GM21737 (cell line): ENCODE data around the gene CDK15.
"Not testable (repeated sequence)": the region's sequence is repeated elsewhere in the genome, so short reads cannot be mapped to it uniquely, and the experiment has no call there.

Experiments
- ATAC-seq: cut with Tn5 transposase; IDR thresholded peaks from one replicate; pipeline ENCODE4 v1.9.1; 2021; ENCODE audit warnings: mild to moderate bottlenecking, moderate library complexity; ENCODE audit not compliant: unreplicated experiment

CDK15 gene

DNA sequence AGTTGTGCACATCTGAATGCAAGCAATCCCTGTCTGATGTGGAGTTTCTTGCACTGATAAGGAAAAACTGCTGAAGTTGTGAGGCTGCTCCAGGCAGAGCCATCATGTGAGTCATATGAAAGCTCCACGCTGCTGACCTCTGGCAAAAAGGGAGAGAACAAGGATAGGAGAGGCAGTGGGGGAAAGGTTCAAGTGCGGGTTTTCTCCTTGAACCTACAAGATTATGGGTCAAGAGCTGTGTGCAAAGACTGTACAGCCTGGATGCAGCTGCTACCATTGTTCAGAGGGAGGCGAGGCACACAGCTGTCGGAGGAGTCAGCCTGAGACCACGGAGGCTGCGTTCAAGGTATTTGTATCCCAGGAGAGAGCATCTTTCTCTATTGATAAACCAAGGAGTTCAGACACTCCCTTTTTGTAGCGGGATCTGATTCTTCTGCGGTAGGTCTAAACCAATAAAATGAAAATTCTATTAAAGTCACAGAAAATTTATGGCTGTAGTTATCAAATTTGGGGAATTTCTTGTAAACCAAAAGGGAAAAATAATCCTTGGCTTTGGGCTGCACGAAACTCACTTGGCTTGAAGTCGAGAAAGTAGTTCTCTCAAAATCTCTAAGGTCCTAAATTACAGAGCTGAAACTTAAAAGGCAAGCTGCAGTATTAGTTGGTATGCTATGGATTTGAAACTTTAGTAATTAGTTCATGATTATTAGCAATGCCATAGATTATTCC lies at the start of gene CDK15:
Gene CDK15 (plus strand): TSS at position 96 of the 729 bp plus-strand sequence. CDS start 128 bp downstream, at position 224.
- no peak for ATAC-seq

DNA sequence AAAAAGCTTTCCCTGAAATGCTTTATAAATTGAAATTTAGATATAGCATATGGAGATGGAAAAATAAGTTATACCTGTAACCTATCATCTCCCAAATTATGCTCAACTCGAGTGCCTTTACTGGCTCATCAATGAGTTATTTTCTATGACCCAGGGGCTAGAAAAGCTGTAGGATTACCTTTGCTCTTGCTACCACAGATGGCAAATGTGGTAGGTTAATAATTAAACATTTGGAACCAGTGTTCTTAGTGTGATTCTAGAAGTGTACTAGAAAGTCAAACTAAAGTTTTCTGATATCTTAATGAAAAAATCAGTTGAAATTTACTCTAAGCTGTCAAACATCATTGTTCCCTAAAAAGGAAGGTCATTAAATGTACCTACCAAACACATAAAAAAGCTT lies 48.1 kb upstream of the CDK15 start:
- ATAC-seq = no peak

DNA sequence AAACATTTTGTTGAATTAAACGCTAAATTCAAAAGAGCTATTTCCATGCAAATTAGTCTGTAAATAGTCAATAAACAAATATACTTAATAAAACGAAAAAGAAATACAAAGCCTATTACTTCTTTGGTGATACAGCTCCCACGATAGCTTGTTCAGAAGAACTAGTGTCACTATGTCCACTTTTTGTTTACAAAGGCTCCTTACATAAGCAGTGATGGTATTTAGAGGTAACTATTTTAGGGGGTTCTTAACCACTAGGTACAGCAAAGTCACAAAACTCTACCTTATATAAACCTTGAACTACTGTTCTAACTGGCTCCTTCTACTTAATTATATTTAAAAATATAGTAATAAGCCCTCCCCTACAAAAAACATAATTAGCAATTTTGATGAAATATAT lies 47.5 kb upstream of the CDK15 start:
- no peak for ATAC-seq

- no peak for ATAC-seq
Measured at GRCh38 chr2:201759567-201759966, 46.8 kb upstream of the CDK15 start.

- no peak for ATAC-seq
Measured at GRCh38 chr2:201761101-201761500, 45.2 kb upstream of the CDK15 start.

DNA sequence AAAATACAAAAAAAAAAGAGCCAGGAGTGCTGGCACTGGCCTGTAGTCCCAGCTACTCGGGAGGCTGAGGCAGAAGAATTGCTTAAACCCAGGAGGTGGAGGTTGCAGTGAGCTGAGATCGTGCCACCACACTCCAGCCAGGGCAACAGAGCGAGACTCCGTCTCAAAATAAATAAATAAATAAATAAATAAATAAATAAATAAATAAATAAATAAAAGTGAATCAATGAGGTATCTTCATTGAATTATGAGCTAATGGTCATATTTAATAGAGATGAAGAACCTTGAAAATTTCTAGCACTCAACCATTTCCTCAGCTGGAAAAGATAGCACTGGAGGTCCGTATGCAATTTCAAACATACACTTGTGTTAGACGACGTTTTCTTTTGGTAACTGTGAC lies 41.9 kb upstream of the CDK15 start:
- not testable (repeated sequence) for ATAC-seq

DNA sequence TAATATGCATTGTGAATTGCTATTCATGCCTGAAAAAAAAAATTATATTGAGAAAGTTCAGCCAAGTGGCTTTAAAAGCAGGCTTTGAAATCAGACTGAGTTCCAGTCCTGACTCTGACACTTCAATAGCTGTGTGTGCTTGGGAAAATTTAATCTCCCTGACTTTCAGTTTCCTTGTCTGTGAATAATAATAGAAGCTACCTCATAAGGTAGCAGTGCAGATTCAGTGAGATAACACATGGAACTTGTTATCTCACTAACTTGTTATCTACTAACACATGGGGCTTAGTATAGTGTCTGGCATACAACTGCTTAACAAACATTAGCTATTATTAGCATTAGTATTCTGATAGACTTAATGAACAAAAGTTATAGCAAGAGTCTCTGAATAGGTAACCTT lies 40.5 kb upstream of the CDK15 start:
- ATAC-seq = no peak

GRCh38 chr2:201768918-201769317 lies 37.4 kb upstream of the CDK15 start:
- no peak for ATAC-seq

- ATAC-seq = no peak
Measured at GRCh38 chr2:201769666-201770373, 36.5 kb upstream of the CDK15 start.

DNA sequence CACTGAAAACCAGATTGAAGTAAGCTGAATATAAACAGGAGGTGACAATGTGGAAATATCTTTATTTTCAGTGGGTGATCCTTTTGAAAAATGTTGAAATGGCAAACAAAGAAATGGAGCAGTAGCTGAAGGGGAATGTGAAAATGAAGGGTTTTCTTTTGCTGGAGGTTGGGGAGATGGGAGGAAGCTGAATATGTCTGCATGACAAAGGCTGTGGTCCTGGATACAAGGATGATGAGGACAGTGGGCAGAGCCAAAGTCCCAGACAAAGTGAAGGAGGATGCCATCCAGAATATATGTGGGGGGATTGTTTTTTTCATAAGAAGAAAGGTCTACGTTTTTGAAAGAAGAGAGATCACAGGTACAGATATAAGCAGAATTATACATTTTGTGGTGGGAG lies 32.3 kb upstream of the CDK15 start:
- no peak for ATAC-seq

DNA sequence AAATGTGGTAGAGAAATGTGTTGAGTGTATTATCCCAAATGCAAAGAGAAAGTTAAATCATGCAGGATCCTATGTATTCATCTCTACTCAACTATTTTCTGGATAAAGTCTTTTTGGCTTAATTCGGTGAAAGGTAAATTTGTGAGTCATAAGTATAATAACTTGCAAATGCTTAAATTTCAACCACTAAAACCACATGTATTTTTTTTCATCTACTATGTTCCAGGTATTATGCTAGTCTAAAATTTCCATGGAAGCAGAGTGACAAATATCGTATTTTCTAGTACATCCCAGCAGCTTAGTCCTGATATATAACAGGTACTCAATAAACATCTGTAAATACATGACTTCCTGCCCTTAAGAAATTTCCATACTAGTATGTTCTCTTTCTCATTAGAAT lies 31.8 kb upstream of the CDK15 start:
- no peak for ATAC-seq

GRCh38 chr2:201775326-201775725 lies 31.0 kb upstream of the CDK15 start:
- no peak for ATAC-seq

- no peak for ATAC-seq
Measured at GRCh38 chr2:201777043-201777442, 29.3 kb upstream of the CDK15 start.

DNA sequence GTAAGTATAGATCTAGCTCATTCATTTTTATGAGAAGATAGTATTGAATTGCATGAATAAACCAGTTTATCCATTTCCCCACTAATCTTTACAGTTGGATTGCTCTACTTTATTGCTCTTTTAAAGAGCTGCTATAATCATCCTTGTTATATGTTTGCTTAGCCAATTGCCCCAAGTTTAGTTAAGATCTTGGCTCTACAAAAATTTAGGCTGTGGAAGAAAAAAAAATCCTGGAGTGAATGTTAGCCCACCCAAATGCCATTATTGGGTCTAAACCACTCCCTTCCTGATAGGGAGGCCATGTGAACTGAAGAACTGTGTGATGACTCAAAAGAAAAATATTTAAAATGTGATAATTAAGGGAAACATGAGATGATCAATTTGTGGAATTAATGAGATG lies 28.5 kb upstream of the CDK15 start:
- ATAC-seq = no peak

DNA sequence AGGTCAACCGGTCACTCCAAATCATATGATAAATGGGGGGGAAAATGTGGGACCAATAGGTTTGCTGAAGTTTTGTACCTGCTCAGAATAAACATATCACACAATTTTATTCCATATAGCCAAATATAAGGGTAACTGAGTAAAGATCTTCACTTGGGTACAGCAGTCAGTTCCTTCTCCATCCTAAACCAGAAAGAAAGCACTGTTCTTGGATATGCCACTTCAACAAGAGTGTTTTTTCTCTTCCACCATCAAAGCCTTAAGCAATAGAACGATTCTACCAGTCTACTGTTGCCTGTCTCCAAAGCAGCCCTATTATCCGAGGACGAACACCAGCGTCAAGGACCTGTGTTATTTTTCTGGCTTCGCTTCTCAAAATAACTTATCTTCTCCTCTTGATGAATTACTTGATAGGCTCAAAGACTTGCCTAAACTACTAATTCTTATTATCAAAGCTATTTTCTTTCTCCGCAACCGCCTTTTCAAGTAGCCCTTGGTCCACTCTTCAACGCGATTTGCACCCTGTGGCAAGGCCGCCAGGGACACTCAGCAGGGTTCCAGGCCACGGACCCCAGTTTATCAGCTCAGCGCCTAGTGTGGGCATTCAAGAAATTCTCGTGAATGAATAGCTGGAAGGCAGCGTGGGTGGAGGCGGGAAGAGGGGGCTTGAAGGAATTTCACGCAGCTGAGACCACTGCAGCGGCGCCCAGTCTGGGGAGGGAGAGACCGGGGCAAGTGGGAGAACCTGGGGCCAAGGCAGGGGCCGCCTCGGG lies 26.2 kb upstream of the CDK15 start:
- peak; percentile 2 for ATAC-seq

DNA sequence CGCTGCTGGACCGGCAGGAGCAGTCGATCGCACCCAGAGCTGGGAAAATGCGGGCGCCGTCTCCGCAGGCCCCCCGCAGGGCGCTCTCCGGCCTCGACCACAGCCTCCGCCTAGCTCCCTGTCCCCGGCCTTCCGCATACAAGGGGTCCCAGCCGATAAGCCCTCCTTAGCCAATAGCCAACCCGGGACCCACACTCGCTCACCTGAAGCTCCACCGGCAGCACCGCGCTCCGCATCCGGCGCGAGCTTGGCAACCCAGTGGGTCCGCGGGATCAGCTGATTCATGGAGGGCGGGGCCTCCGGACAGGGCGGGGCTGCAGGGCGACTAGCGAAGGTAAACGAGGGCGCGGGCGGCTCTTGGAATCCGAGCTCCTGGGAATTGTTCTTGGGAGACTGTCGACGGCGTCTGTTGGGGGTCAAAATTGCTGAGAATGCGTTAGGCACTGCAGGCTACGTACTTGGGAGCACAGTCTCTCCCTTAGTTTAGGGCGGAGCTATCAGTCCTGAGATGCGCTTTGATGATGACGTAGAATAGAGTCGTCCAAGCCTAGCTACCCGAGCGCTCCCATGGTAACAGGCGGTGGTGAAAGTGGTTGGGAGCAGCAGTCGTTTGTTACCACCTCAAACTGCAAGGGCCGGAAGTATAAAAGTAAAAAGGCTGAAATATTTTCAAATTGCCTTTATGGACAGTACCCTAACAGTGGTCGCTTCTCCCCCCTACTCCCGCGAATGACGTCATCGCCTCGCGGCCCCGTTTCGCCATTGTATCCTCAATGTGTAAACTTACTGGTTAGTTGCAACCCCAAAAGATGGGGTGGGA lies 25.5 kb upstream of the CDK15 start, which contains the start of gene ALS2:
Gene ALS2 (minus strand): TSS at position 260 of the 820 bp plus-strand sequence. CDS start 12,048 bp downstream, outside the sequence.
- ATAC-seq = peak; percentile 97

DNA sequence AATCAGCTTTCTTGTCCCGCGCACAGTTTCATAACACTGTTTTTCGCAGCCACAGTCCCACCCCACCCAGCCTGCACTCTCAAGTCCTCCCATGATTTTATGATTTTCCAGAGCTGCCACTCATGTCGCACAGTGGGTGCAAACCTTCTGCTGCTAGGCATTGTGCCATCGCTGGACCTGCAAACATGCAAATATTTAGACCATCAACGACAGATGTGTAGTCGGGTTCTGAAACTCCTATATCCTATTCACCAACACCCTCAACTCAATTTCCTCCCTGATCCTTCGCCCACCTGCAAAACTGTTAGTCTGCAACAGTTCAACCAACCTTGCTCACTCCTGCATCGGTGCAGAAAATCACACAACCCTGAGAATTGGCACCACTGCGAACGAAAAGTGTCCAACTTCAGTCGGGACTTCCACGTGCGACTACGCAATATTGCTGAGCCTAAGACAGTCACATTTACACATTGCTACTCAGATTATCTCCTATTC lies 24.7 kb upstream of the CDK15 start:
- ATAC-seq = no peak

GRCh38 chr2:201784563-201784962 lies 21.8 kb upstream of the CDK15 start:
- ATAC-seq = no peak

- ATAC-seq = no peak
Measured at GRCh38 chr2:201785135-201785534, 21.2 kb upstream of the CDK15 start.

DNA sequence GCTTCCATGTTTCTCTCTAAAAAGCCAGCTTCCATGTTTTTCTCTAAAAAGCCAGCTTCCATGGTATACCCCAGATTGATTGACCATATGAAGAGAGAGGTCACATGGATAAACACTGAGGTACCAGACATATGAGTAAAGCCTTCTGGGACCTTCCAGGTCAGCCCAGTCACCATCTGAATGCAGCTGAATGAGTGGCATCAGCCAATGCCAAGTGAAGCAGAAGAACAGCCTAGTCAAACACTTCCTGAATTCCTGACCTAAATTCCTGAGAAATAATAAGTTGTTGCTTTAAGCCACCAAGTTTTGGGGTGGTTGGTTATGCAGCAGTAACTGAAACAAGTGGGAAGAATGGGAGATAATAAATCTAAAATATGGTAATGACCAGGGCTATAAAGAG lies 19.9 kb upstream of the CDK15 start:
- no peak for ATAC-seq

GRCh38 chr2:201788371-201788770 lies 18.0 kb upstream of the CDK15 start:
- ATAC-seq = no peak
